Skeletal muscle cell (primary cell): ENCODE data around the gene R3HDM4.
"Not testable (repeated sequence)": the region's sequence is repeated elsewhere in the genome, so short reads cannot be mapped to it uniquely, and the experiment has no call there.

Experiments used
- DNase-seq: peaks from one replicate; pipeline ENCODE4 v3.0.0-alpha.2; 2010; ENCODE audit warnings: low read depth
- H3K4me3 ChIP-seq: 2 replicates; pipeline ENCODE4 v1.5.1; 2011; ENCODE audit warnings: low read depth, mild to moderate bottlenecking, control low read depth, low read length, moderate library complexity

The R3HDM4 gene

GRCh38 chr19:899336-900042 lies 13.5 kb downstream of the R3HDM4 start:
- H3K4me3 ChIP-seq, result no peak overlapping the region
- no peak for DNase-seq

DNA sequence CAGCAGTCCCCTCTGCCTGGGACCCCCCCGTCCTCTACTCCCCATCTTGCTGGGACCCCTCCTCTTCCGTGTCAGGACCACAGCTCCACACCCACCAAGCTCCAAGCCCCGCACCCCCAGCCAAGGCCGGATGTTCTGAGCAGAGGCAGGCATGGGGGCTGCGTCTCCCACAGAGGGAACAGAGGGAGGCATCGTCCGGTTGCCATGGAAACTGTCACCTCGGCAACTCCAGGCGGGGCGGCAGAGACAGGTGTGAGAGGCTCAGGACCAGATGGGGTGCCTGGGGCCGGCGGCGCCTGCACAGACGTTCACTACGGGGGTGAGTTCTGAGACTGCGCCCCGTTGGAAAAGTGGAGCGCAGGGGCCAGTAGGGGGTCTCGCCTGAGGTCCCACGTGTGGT lies 14.4 kb downstream of the R3HDM4 start:
- DNase-seq, result no peak
- H3K4me3 ChIP-seq, result no peak overlapping the region

DNA sequence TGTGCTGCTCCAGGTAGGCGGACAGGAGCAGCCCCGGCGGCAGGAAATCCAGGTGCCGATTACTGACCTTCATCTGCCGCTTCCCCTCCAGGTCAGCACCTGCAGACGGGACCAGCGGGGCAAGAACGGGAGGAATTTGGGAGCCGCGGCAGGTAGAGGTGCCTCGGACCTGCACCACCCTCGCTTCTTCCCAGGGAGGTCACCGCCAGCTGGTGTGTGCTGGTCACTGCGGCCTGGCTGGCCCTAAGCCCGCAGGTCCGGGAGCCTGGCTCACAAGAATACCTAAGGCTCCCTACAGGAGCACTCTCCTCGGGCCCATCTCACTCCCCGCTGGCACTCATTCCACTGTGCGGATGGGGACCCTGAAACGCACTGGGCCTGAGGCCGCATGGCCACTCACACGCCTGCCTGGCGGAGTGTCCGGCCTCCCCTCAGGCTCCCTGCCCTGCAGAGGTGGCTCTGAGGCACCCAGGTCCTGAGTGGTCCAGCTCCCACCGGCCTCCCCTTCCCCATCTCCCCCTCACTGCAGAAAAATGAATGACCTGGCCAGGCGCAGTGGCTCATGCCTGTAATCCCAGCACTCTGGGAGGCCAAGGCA lies 15.5 kb downstream of the R3HDM4 start:
- no peak for DNase-seq
- H3K4me3 ChIP-seq, result no peak overlapping the region

DNA sequence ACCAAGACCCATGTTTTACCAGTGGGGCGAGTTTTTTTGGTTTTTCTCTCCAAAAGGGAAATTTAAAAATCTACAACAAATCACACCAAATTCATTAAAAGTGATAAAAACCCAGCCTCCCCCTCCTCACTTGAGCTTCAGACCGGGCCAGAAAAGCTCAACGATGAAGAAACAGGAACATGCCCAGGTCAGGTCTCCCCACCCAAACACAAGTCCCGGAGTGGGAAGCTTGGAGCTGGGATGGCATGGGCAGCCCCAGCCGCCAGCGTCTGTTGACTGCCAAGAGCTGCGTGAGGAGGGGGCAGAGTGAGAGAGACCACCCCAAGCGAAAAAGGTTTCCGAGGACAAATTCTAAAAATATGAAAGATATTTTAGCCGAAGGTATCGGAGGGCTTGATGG lies 16.0 kb downstream of the R3HDM4 start:
- DNase-seq, result no peak
- H3K4me3 ChIP-seq, result no peak overlapping the region

DNA sequence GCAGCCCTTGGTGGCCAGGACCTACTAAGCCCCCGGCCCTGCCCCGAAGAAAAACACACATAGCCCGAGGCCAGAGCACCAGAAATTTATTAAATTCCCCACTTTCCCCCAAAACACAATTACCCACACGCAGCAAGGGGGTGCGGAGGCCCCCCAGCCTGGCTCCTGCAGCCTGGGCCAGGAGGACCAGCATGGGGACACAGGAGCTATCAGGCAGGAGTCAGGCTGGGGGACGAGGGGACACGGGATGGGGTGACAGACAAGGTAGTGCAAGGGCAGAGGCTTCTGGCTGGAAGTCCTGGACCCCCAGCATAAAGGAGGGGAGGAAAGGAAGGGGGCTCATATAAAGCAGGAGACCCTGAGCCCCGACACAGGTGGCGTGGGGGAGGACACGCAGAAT lies 16.6 kb downstream of the R3HDM4 start:
- no peak overlapping the region for H3K4me3 ChIP-seq
- DNase-seq, result no peak

DNA sequence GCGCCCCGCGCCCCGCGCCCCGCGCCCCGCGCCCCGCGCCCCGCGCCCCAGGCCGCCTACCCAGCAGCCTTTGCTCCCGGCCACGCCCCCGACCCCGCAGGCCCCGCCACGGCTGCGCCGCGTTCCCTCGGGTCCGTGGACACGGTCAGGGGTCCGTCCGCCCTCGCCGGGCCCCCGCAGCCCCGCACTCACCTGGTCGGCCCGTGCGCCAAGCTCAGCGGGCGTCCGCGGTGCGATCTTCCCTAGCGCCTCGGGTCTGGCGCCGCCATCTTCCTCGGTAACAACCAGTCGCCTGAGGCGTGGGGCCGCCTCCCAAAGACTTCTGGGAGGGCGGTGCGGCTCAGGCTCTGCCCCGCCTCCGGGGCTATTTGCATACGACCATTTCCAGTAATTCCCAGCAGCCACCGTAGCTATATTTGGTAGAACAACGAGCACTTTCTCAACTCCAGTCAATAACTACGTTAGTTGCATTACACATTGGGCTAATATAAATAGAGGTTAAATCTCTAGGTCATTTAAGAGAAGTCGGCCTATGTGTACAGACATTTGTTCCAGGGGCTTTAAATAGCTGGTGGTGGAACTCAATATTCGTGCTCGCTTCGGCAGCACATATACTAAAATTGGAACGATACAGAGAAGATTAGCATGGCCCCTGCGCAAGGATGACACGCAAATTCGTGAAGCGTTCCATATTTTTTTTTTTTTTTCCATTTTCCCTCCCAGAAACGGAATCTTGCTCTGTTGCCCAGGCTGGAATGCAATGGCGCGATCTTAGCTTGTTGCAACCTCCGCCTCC lies 19.9 kb downstream of the R3HDM4 start, which contains the start of the genes MED16 and RNU6-9:
Gene MED16 (minus strand): TSS at position 294 of the 796 bp plus-strand sequence. CDS start 2,056 bp downstream, outside the sequence.
Gene RNU6-9 (plus strand): TSS at position 591 of the 796 bp plus-strand sequence.
- peak within 1 kb of the TSS; percentile 78 for H3K4me3 ChIP-seq
- DNase-seq, result peak; percentile 68

GRCh38 chr19:892243-892893 lies 20.7 kb downstream of the R3HDM4 start:
- H3K4me3 ChIP-seq, result peak overlapping the region; percentile 78
- DNase-seq, result no peak

- DNase-seq, result not testable (repeated sequence)
- H3K4me3 ChIP-seq, result peak overlapping the region; percentile 78
Observed at GRCh38 chr19:891421-892200, 21.4 kb downstream of the R3HDM4 start.

GRCh38 chr19:890831-891230 lies 22.2 kb downstream of the R3HDM4 start:
- no peak for DNase-seq

DNA sequence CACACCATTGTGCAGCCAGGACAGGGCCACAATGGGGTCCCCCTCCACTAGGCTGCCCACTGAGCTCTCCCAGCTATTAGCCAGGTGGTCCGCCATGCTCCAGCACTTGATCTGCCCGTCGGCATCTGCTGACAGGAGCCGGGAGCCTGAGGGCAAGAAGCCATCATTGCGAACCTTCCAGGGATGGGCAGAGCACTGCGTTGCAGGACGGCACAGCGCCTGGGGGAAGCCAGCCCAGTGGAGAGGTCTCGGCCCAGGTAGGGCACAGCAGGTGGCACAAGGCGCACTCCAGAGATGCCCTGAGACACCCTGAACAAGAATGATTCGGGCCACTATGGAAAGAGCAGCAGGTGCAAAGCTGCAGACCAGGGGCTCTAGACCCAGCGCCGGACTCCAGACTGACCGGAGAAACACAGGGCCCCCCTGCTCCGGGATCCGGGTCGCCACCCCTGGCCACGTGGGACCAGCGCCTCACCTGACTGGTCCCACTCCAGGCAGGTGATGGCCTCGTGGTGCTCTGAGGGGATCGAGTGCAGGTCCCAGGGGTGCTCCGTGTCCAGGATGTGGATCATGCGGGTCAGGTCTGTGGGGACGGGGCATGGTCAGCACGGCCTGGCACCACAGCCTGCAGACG lies 23.2 kb downstream of the R3HDM4 start:
- no peak overlapping the region for H3K4me3 ChIP-seq
- DNase-seq, result no peak

More at GRCh38 chr19:890831-891230, 22.2 kb downstream of the R3HDM4 start:
- no peak overlapping the region for H3K4me3 ChIP-seq

DNA sequence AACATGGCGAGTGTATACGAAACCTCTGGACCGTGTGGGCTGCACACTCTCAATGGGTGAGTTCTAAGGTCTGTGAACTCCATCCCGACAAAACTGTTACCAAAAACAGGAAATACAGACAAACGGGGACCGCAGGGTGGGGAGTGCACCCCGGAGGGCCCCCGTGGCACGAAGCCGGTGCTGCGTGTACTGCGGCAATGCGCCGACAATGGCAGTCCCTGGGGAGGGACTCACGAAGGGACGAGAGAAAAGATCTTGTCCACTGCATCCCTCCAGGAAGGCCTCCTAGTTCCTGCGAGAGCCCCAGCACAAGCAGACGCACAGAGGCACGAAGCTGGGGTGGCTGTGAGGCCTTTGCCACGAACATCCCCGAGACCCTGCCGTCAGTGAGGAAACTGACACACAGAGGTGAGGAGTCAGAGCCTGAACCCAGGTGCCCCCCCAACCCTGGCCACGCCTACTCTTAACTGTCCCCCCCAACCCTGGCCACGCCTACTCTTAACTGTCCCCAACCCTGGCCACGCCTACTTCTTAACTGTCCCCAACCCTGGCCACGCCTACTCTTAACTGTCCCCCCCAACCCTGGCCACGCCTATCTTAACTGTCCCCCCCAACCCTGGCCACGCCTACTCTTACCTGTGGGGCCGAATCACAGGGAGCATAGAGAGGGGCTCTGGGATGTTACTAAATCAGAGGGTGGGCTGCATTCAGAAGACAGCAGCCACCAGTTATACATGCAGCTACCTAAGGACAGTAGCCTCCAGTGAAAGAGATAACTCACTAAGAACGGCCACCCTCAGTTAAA lies 24.2 kb downstream of the R3HDM4 start:
- DNase-seq, result no peak

DNA sequence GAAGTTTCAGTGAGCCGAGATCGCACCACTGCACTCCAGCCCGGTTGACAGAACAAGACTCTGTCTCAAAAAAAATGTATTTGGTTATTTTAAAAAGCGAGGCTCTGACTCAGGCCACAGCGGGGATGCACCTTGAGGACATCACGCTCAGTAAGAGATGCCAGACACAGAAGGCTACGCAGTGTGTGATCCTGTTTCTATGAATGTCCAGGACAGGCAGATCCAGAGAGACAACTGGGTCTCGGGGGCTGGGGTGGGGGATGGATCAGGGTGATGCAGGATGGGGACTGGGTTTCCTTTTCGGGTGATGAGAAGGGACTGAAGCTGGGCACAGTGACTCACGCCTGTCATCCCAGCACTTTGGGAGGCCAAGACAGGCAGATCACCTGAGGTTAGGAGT lies 25.4 kb downstream of the R3HDM4 start:
- no peak overlapping the region for H3K4me3 ChIP-seq

More for the DNA sequence above, 24.2 kb downstream of the R3HDM4 start:
- H3K4me3 ChIP-seq, result no peak overlapping the region

DNA sequence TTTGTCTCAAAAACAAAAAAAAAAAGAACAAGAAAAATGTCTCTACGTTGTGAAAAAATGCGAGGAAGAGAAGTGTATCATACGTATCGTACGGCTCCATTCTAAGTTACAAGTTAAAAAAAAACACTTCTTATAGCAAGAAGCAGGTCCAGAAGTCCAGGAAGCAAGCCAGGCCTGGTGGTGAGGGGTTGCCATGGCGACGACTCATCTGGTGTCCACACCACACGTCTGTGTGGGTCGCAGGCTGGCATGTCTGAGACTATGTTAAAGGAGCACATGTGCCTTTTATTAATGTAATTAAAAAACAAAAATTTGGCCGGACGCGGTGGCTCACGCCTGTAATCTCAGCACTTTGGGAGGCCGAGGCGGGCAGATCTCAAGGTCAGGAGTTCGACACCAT lies 25.9 kb downstream of the R3HDM4 start:
- H3K4me3 ChIP-seq, result no peak overlapping the region
- DNase-seq, result no peak

More for the DNA sequence above, 25.4 kb downstream of the R3HDM4 start:
- DNase-seq, result no peak

DNA sequence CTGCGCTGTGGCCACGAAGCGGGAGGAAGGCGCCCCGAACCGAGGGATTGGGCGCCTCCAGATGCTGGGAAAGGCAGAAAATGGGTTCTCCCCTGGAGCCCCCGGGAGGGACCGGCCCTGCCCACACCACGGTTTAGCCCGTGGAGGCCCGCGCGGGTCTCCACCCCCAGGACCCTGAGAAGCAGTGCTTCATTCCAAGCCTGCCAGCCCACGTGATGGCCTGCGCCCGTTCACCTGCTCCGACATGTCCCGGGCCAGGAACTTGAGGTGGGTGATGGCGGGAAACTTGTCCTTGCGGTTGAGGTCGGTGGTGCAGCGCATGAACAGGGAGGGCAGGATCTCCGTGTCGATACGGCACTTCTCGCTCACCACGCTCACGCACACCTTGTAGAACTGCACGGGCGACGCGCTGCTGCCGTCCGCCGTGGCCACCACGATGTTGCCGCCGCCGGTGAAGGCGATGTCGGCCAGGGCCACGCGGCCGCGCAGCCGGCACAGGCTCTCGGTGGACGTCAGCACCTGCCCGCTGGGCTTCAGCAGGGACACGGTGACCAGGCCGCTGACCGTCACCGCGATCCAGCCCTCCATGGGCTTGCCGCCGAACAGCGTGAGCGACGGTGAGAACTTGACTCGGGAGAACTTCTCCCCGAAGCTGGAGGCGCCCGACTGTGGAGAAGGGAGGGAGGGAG lies 27.3 kb downstream of the R3HDM4 start:
- DNase-seq, result no peak

GRCh38 chr19:884420-885211 lies 28.4 kb downstream of the R3HDM4 start:
- H3K4me3 ChIP-seq, result no peak overlapping the region
- no peak for DNase-seq

More for the DNA sequence above, 27.3 kb downstream of the R3HDM4 start:
- H3K4me3 ChIP-seq, result no peak overlapping the region

- H3K4me3 ChIP-seq, result no peak overlapping the region
- DNase-seq, result no peak
Observed at GRCh38 chr19:883661-884211, 29.3 kb downstream of the R3HDM4 start.
